K562 (cell line): ENCODE data around the gene CCNI. TPM values are rescaled to one million over a fixed set of nuclear protein-coding genes. Genes with fewer than 3 reads are reported as not detected.

Source experiments
- ATAC-seq: fragments of 200-7000 bp; cut with Tn5 transposase; 3 replicates; pipeline ENCODE4 v1.9.1; 2020; ENCODE audit warnings: moderate library complexity
- BruUV-seq: library from RNA; stranded (reverse); fragments of 400-500 nt; replicated peaks from 2 replicates; lab custom pipeline; 2021; lab: Mats Ljungman, UMichigan
- CTCF ChIA-PET: fragments of 300-600 bp; formaldehyde crosslinking; extraction: SDS; loops from one replicate; lab custom pipeline; 2021; ENCODE audit warnings: low intra/inter-chr PET ratio; lab: Yijun Ruan, JAX
- POLR2A ChIA-PET: fragments of 300-600, 350-650 bp; sonication (Branson Sonifier 250); formaldehyde crosslinking; extraction: SDS; loops from one replicate; lab custom pipeline; 2021; ENCODE audit warnings: antibody characterized with exemption, inconsistent platforms; lab: Yijun Ruan, JAX
- DNase-seq, 4 experiments: peaks; one replicate each; pipeline versions ENCODE4 v3.0.0 to v3.0.0-alpha.2; 2011 to 2018; ENCODE audit warnings: low spot score in 3 of 4, mixed read lengths in 3 of 4; ENCODE audit errors: extremely low read depth in 1 of 4
- FAIRE-seq: peaks from 2 replicates; lab custom pipeline; 2011; peaks lifted over from hg19 to GRCh38; lab: Jason Lieb, UNC
- H2AFZ ChIP-seq: 2 replicates; pipeline ENCODE4 v1.6.0; 2011; ENCODE audit warnings: low read depth, low read length, control low read depth, inconsistent platforms
- H3K27ac ChIP-seq: fragments of 200-600 bp; 3 replicates; pipeline ENCODE4 v1.8.0; 2011; ENCODE audit warnings: low read depth, mild to moderate bottlenecking, control low read depth, inconsistent platforms, low read length, moderate library complexity, mixed read lengths; ENCODE audit errors: extremely low read depth
- H3K27me3 ChIP-seq, 2 experiments: fragments of 300-600 bp in 1 of 2; 2 replicates in 1 of 2; 3 replicates in 1 of 2; pipeline versions ENCODE4 v1.6.0 to v1.8.0; 2011; ENCODE audit warnings: inconsistent platforms in 2 of 2, low read length in 2 of 2, mild to moderate bottlenecking in 1 of 2, mixed read lengths in 1 of 2, moderate library complexity in 1 of 2; ENCODE audit not compliant: control insufficient read depth in 2 of 2, insufficient read depth in 2 of 2
- H3K36me3 ChIP-seq: fragments of 300-600 bp; 3 replicates; pipeline ENCODE4 v1.8.0; 2011; ENCODE audit warnings: mild to moderate bottlenecking, low read length, inconsistent platforms; ENCODE audit not compliant: control insufficient read depth, insufficient read depth
- H3K4me1 ChIP-seq, 2 experiments: fragments of 200-600 bp in 1 of 2; replicated peaks in 1 of 2; 2 replicates in 1 of 2; 3 replicates in 1 of 2; pipeline versions ENCODE4 v1.5.1 to v1.8.0; 2011; ENCODE audit warnings: inconsistent platforms in 2 of 2, low read length in 2 of 2, mild to moderate bottlenecking in 1 of 2, mixed read lengths in 1 of 2, moderate library complexity in 1 of 2; ENCODE audit not compliant: control insufficient read depth in 2 of 2, insufficient read depth in 2 of 2
- H3K4me2 ChIP-seq: 2 replicates; pipeline ENCODE4 v1.6.1; 2011; ENCODE audit warnings: low read length, control low read depth, inconsistent platforms, mixed read lengths; ENCODE audit not compliant: insufficient read depth
- H3K4me3 ChIP-seq: fragments of 200-600 bp; sonication (generic), shearing (Covaris generic); 2 replicates; pipeline ENCODE4 v1.5.1; 2016; ENCODE audit warnings: control low read depth, inconsistent platforms
- H3K79me2 ChIP-seq: fragments of 200-600 bp; 3 replicates; pipeline ENCODE4 v1.8.0; 2011; ENCODE audit warnings: low read length, inconsistent platforms; ENCODE audit not compliant: control insufficient read depth, insufficient read depth
- H3K9ac ChIP-seq, 2 experiments: 2 replicates each; pipeline versions ENCODE4 v1.6.0 to v1.6.1; 2011; ENCODE audit warnings: low read depth in 2 of 2, low read length in 2 of 2, control low read depth in 1 of 2, inconsistent platforms in 1 of 2, mild to moderate bottlenecking in 1 of 2, mixed read lengths in 1 of 2; ENCODE audit not compliant: insufficient read depth in 1 of 2
- H3K9me1 ChIP-seq: one replicate; pipeline ENCODE4 v1.6.0; 2011; ENCODE audit warnings: inconsistent platforms, mild to moderate bottlenecking, low read length, moderate library complexity; ENCODE audit not compliant: control insufficient read depth, insufficient read depth
- H3K9me3 ChIP-seq: replicated peaks from 2 replicates; pipeline ENCODE4 v1.5.1; 2011; ENCODE audit warnings: low read depth, low read length, inconsistent platforms; ENCODE audit not compliant: control insufficient read depth, insufficient read depth
- H4K20me1 ChIP-seq: replicated peaks from 2 replicates; pipeline ENCODE4 v1.6.1; 2011; ENCODE audit warnings: low read length, inconsistent platforms, mixed read lengths; ENCODE audit not compliant: control insufficient read depth, insufficient read depth
- MECOM ChIP-seq: fragments of 250-450 bp; sonication (Bioruptor Pico); IDR thresholded peaks from 2 replicates; pipeline ENCODE4 v1.8.0; 2022; ENCODE audit warnings: inconsistent platforms
- MED1 ChIP-seq: sonication (generic); formaldehyde crosslinking; IDR thresholded peaks from 2 replicates; pipeline ENCODE4 v1.8.1; 2023; ENCODE audit warnings: missing genetic modification reagents, borderline replicate concordance
- TEAD1 ChIP-seq, 2 experiments: fragments of 450-650 bp in 1 of 2; sonication (generic) in 1 of 2; formaldehyde crosslinking; IDR thresholded peaks; 2 replicates each; pipeline versions ENCODE4 v1.4.0 to v1.8.0; 2020 to 2022; ENCODE audit warnings: mild to moderate bottlenecking in 2 of 2, missing genetic modification reagents in 1 of 2
- ZFPM2 ChIP-seq: fragments of 250-450 bp; sonication (Bioruptor Pico); IDR thresholded peaks from 2 replicates; pipeline ENCODE4 v1.5.1; 2022; ENCODE audit warnings: mild to moderate bottlenecking
- WGBS: fragments of 100-300 bp; shearing (Covaris generic); methylation state at CpG from one replicate; pipeline ENCODE4 v1.1.6; 2016; ENCODE audit warnings: low coverage, mixed read lengths; ENCODE audit not compliant: insufficient coverage; ENCODE audit errors: missing lambda C conversion rate; 5-methylcytosine and 5-hydroxymethylcytosine counted together
- in situ Hi-C: fragments of 300-500 bp; cut with MboI; formaldehyde crosslinking; loops from 4 replicates; pipeline ENCODE4 v1.15.0; 2018; ENCODE audit warnings: inconsistent platforms, mixed read lengths
- intact Hi-C: fragments of 100-400 bp; cut with micrococcal nuclease; formaldehyde crosslinking; loops from 2 replicates; pipeline ENCODE4 v1.14.2; 2022
- polyA plus RNA-seq, 8 experiments: library from polyadenylated mRNA; depleted of rRNA in 4 of 8; stranded (reverse) in 5 of 8; unstranded in 3 of 8; fragments of >200 nt; fragmentation: Nextera tagmentation in 2 of 8; fragmentation: Illumina TruSeq in 1 of 8; extraction: Ambion mirVana in 2 of 8; extraction: Trizol in 1 of 8; gene quantifications; 2 replicates each; pipeline versions ENCODE4 v1.2.1 to v1.2.3, GENCODE V29; 2011 to 2014; ENCODE audit warnings: inconsistent platforms in 1 of 8, missing spikeins in 1 of 8
- total RNA-seq, 7 experiments: library from RNA; depleted of rRNA in 6 of 7; stranded (reverse); fragments of >200 nt in 6 of 7; fragmentation: Illumina TruSeq in 2 of 7; extraction: Trizol in 2 of 7; gene quantifications; 2 replicates each; pipeline versions ENCODE4 v1.2.1 to v1.2.3, GENCODE V29; 2011 to 2021; ENCODE audit warnings: low replicate concordance in 1 of 7

The CCNI gene
- total and polyA plus RNA-seq, 9 of the 15 experiments (the other 6 are each of a cell fraction or from before 2014, with no cell fraction given), result 43.3 to 159 (median 98.5) TPM

DNA sequence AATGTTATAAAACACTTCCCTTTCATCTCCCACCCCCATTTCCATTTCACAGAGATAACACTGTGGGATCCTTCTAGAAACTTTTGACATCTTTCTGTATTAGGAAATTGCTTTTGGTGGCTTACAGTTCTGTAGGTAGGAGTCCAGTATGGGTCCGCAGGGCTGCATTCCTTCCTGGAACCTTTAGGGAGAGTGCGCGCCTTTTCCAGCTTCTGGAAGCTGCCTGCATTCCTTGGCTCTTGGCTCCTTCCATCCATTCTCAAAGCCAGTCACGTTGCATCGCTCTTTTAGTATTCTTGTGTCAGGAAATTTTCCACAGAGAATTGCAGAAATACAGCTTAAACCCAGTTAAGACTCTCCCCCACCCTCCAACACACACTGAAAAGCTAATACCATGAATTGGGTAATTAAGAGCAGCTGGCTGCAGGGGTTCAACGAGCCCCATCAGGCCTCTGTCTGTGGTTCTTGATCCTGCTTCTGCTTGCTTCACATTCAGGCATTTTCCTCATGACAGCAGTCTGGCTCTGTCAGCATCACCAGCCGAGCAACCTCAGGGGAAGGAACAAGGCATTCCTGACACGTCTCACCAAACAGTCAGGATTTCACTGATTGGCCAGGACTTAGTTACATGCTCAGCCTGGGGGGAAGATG lies 77.4 kb downstream of the CCNI start (continued):
- TF ChIP-seq TEAD1 (CRISPR knock-in tag; IDR thresholded peaks at IDR 0.05) (no peak), ZFPM2 (CRISPR knock-in tag) (no peak)

DNA sequence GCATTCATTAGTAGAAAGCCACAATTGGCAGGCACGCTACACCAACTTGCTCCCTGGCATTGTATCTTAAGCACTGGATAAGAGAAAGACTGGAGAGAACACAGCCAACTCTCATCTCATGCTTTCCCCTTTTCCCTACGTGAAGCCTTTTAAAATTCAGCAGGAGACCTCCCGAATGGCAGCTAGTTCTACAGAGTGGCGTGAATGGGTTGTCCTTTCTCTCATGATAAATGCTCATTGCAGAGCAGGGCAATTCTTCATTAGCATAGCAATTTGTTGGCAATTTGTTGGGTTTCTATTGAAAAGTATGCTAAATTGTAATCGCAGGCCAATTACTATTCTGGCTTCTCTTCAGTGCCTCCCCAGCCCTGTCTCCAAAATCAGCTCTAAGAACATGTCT lies 78.3 kb downstream of the CCNI start:
- H3K4me3 ChIP-seq, result no peak overlapping the region
- no peak overlapping the region for H3K27ac ChIP-seq
- no peak overlapping the region for H3K4me2 ChIP-seq
- no peak overlapping the region for H2AFZ ChIP-seq
- no peaks in the 10 kb centered on the region for H3K4me1 ChIP-seq
- 0 out of 3 replicates have a peak, but pooled peaks cover 8% of the 10 kb centered on the region for H3K79me2 ChIP-seq
- no peak overlapping the region for H3K9ac ChIP-seq
- peaks cover 54% of the 10 kb centered on the region; the same call in 2 of the 3 replicates for H3K36me3 ChIP-seq
- intact Hi-C loops, result no loop called here
- WGBS, result 96% methylated on average over 5 of the region's 5 CpGs
- FAIRE-seq, result no peak
- no TSS peak for BruUV-seq
- H3K27me3 ChIP-seq, result no peaks in the 10 kb centered on the region
- H3K9me3 ChIP-seq, result no peaks in the 10 kb centered on the region
- no peak for DNase-seq
- POLR2A ChIA-PET, result no interaction called here
- in situ Hi-C loops, result no loop called here
- H4K20me1 ChIP-seq, result no peaks in the 10 kb centered on the region
- ATAC-seq, result no peak
- TF ChIP-seq MED1 (CRISPR knock-in tag), result no peak
- TF ChIP-seq MECOM (CRISPR knock-in tag), result no peak
- TF ChIP-seq, all 486 proteins: peak for 0
- CTCF ChIA-PET, result no interaction called here
- H3K9me1 ChIP-seq, result peaks cover 3% of the 10 kb centered on the region
